ENCODE data around the gene TMEM266.

Gene TMEM266

DNA sequence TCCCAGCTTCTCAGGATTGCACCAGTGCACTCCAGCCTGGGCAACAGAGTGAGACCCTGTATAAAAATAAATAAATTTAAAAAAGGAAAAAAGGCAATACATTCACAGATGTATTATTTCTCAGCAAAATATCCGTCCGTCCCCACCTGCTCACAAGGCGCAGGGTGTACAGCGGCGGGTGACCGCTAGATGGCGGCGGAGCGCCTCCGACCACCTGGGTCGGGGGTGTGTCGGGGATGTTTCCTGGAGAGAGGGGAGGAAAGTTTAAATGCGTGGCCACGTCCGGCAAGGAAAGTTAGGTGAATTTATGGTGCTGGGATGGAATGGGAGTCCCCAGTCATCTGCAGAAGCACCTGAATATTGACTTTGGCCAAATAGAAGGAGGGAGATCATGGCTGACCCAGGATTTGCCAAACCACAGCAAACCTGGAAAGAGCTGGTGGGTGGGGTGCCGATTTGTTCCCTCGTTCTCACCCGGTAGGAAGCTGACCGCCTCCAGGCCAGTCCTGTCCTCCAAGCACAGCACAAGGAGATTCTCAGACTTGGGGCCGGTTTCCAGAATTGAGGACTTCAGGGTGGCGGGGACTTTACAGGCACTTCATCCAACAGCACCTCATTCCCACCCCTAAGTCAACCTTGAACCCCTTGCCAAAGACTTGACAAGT is 88.3 kb downstream of the TMEM266 start:
- Histone ChIP-seq H3K4me1 (ENCODE audit: control insufficient read depth, insufficient read depth, low read length, poor library complexity, severe bottlenecking) (no peaks in the 10 kb centered on the region), H3K9me3 (ENCODE audit: control insufficient read depth, low read length) (no peaks in the 10 kb centered on the region), H3K4me3 (ENCODE audit: insufficient read depth, low read depth, low read length, poor library complexity, severe bottlenecking) (no peak overlapping the region), H3K27ac (ENCODE audit: insufficient read depth, low read length, poor library complexity, severe bottlenecking) (no peak overlapping the region), H3K36me3 (ENCODE audit: control insufficient read depth, insufficient read depth, low read length) (no peaks in the 10 kb centered on the region), H3K27me3 (replicated peaks; ENCODE audit: control insufficient read depth, insufficient read depth, low read length, poor library complexity, severe bottlenecking) (peaks cover 5% of the 10 kb centered on the region)
- peak; percentile 8 to 27 (median 12) for DNase-seq

DNA sequence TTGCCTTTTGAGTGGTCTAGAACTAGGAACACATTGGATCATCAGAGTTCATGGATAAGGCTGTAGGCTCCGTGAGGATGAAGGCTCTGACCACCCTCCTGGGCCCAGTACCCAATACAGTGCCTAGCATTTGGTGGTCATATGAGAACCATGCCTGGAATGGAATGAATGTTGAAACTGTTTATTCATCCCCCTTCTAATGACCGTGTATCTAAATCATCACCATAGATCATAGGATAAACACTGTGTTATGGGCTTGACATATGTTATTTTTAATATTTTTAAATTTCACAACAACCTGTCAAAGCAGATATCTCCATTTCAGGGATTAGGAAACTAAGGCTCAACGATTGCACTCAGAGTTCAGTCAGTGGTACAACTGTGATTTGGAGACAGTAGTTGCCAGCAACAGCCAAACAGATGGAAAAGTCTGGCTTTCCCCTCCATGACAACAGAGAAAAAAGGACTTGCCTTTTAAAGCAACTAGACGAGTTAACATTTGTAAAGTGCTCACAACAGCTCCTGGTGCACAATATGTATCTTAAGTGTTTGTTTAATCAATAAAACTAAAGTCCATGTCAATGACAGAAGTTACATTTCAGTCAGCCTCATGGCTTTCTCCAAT is 89.6 kb downstream of the TMEM266 start:
- no peak for DNase-seq
- Histone ChIP-seq H3K4me1 (ENCODE audit: control insufficient read depth, insufficient read depth, low read length, poor library complexity, severe bottlenecking) (no peaks in the 10 kb centered on the region), H3K4me3 (ENCODE audit: insufficient read depth, low read depth, low read length, poor library complexity, severe bottlenecking) (no peak overlapping the region), H3K27me3 (replicated peaks; ENCODE audit: control insufficient read depth, insufficient read depth, low read length, poor library complexity, severe bottlenecking) (peaks cover 5% of the 10 kb centered on the region), H3K27ac (ENCODE audit: insufficient read depth, low read length, poor library complexity, severe bottlenecking) (no peak overlapping the region), H3K36me3 (ENCODE audit: control insufficient read depth, insufficient read depth, low read length) (no peaks in the 10 kb centered on the region), H3K9me3 (ENCODE audit: control insufficient read depth, low read length) (no peaks in the 10 kb centered on the region)

DNA sequence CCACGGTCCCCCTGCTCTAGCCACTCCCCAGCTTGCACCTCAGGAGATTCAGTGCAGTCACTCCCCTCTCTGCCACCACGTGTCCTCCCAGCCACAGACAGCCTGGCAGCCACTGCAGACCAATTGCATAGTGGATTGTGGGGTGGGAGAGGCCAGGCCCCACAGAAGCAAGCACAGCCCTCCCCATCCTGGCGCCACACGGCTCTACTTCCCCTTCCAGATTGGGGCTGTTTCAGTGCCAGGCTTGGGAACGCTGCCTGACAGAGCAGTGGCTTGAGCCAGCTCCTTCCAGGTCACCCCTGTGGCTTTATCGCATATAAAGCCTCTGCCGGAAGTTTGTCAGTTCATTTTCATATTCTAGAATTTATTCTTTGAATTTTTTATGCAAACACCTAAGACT is 90.7 kb downstream of the TMEM266 start:
- Histone ChIP-seq H3K27ac (ENCODE audit: insufficient read depth, low read length, poor library complexity, severe bottlenecking) (no peak overlapping the region), H3K4me3 (ENCODE audit: insufficient read depth, low read depth, low read length, poor library complexity, severe bottlenecking) (no peak overlapping the region), H3K36me3 (ENCODE audit: control insufficient read depth, insufficient read depth, low read length) (no peaks in the 10 kb centered on the region), H3K4me1 (ENCODE audit: control insufficient read depth, insufficient read depth, low read length, poor library complexity, severe bottlenecking) (no peaks in the 10 kb centered on the region), H3K9me3 (ENCODE audit: control insufficient read depth, low read length) (no peaks in the 10 kb centered on the region), H3K27me3 (replicated peaks; ENCODE audit: control insufficient read depth, insufficient read depth, low read length, poor library complexity, severe bottlenecking) (peaks cover 5% of the 10 kb centered on the region)
- DNase-seq: no peak

DNA sequence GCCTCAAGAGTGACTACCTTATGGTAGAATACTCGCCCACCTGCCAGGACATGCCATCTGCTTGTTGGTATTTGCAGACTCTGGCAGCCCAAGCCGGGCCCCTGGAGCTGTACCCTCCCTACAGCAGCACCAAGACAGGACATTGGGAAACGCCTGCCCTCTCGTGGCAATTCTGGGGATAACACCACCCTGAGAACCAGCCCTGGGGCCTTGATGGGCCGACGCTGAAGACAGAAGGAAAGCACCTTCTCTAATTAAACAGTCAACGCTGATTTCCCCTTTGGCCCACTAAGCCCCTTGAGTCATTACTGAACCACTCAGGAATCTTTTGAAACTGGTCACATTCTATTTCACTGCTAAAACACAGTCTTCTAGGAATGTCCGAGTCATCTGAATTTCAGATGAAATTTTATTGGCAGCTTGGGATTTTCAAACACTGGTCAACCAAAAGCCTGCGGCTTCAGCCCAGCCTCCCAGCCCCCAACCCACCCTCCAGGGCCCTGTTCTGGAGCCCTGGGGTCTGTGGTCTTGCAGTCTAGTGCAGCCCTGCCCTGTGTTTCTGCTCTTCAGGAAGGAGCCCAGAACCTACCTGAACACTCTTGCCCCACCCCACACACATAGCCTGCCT is 91.3 kb downstream of the TMEM266 start:
- Histone ChIP-seq H3K27me3 (replicated peaks; ENCODE audit: control insufficient read depth, insufficient read depth, low read length, poor library complexity, severe bottlenecking) (peaks cover 5% of the 10 kb centered on the region), H3K36me3 (ENCODE audit: control insufficient read depth, insufficient read depth, low read length) (no peaks in the 10 kb centered on the region), H3K4me3 (ENCODE audit: insufficient read depth, low read depth, low read length, poor library complexity, severe bottlenecking) (no peak overlapping the region), H3K9me3 (ENCODE audit: control insufficient read depth, low read length) (no peaks in the 10 kb centered on the region), H3K4me1 (ENCODE audit: control insufficient read depth, insufficient read depth, low read length, poor library complexity, severe bottlenecking) (no peaks in the 10 kb centered on the region), H3K27ac (ENCODE audit: insufficient read depth, low read length, poor library complexity, severe bottlenecking) (no peak overlapping the region)
- peak; percentile 20 to 50 (median 41) for DNase-seq

DNA sequence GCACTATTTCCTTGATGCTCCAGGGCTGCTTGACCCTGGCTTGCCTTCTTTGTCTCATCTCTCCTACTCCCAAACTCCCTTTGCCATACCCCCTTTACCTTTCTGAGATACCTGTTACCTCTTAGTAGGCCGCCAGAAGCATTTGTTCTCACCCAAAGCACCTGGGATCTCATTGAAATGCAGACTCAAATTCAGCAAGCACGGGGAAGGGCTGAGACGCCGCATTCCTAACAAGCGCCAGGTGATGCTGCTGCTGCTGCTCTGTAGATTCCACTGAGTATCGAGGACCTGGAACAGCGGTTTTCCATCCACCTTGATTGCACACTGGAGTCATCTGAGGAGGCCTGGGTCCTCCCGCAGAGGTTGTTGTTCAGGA is 91.8 kb downstream of the TMEM266 start:
- Histone ChIP-seq H3K4me3 (ENCODE audit: insufficient read depth, low read depth, low read length, poor library complexity, severe bottlenecking) (no peak overlapping the region), H3K9me3 (ENCODE audit: control insufficient read depth, low read length) (no peaks in the 10 kb centered on the region), H3K4me1 (ENCODE audit: control insufficient read depth, insufficient read depth, low read length, poor library complexity, severe bottlenecking) (no peaks in the 10 kb centered on the region), H3K36me3 (ENCODE audit: control insufficient read depth, insufficient read depth, low read length) (no peaks in the 10 kb centered on the region), H3K27me3 (replicated peaks; ENCODE audit: control insufficient read depth, insufficient read depth, low read length, poor library complexity, severe bottlenecking) (peaks cover 5% of the 10 kb centered on the region), H3K27ac (ENCODE audit: insufficient read depth, low read length, poor library complexity, severe bottlenecking) (no peak overlapping the region)
- no peak for DNase-seq

DNA sequence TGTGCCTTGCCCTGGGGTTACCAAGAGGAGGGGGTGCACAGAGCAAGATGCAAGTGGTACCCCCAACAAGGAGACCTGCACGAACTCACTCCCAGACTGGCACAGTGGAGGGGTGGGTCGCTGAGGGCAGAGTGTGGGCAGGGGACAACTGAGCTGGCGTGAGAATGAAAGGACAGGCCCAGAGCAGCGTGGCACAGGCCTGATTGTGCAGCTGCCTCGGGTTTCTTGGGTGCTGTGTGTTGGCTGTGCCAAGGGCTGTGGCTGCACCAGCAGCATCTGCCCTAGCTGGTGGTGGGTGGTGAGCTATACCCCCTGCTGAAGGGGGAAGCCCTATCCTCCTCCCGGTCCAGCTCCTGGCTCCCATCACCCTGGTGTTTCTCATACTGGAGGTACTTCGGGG is 92.4 kb downstream of the TMEM266 start:
- H3K4me1 ChIP-seq (ENCODE audit: control insufficient read depth, insufficient read depth, low read length, poor library complexity, severe bottlenecking): no peaks in the 10 kb centered on the region
- no peak for DNase-seq
- H3K27ac ChIP-seq (ENCODE audit: insufficient read depth, low read length, poor library complexity, severe bottlenecking): no peak overlapping the region
- no peaks in the 10 kb centered on the region for H3K9me3 ChIP-seq (ENCODE audit: control insufficient read depth, low read length)
- H3K27me3 ChIP-seq (replicated peaks; ENCODE audit: control insufficient read depth, insufficient read depth, low read length, poor library complexity, severe bottlenecking): no peaks in the 10 kb centered on the region
- H3K36me3 ChIP-seq (ENCODE audit: control insufficient read depth, insufficient read depth, low read length): no peaks in the 10 kb centered on the region
- no peak overlapping the region for H3K4me3 ChIP-seq (ENCODE audit: insufficient read depth, low read depth, low read length, poor library complexity, severe bottlenecking)

DNA sequence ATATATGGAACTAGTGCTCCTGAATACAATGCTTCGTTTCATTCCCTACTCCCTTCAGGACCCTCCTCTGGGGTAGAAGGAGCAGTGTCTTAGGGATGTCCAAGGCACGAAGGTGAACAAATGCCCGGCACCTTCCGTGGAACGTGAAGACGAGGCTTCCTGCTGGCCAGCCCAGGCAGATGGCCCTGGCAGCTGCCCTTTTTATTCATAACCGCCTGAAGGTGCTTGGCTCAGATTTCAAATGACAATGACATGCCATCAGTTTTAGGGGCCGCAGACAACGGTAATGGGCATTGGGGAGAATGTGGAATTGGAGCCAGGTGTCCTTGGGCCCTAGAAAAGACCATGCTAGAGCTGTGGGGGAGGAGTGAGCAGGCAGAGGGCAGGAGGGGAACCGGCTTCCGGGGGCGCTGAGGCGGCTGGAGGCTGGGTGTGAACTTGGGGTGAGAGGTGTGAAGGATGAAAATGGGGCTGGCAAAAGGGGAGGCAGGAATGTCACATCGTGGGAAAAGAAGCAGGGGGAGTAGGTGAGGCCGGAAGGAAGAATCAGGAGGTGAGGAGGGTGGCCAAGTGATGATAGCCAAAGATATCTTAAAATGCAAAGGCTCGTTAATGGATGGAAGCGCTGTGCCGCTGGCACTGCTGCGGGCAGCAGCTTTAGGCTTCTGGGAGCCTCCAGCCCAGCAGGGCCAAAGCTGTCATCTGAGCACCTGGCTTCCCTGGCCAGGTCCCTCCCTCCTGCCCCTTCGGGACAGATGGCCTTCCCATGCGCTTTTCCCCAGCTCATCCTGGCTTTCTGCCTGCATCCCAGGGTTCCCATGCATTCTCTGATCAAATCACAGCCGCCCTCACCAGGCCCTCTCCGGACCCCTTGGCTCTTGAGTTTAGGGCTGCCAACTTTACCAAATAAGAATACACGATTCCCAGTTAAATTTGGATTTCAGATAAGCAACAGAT is 93.7 kb downstream of the TMEM266 start:
- no peak overlapping the region for H3K27ac ChIP-seq (ENCODE audit: insufficient read depth, low read length, poor library complexity, severe bottlenecking)
- H3K4me1 ChIP-seq (ENCODE audit: control insufficient read depth, insufficient read depth, low read length, poor library complexity, severe bottlenecking): no peaks in the 10 kb centered on the region
- no peaks in the 10 kb centered on the region for H3K27me3 ChIP-seq (replicated peaks; ENCODE audit: control insufficient read depth, insufficient read depth, low read length, poor library complexity, severe bottlenecking)
- H3K36me3 ChIP-seq (ENCODE audit: control insufficient read depth, insufficient read depth, low read length): no peaks in the 10 kb centered on the region
- H3K9me3 ChIP-seq (ENCODE audit: control insufficient read depth, low read length): no peaks in the 10 kb centered on the region
- DNase-seq: no peak
- no peak overlapping the region for H3K4me3 ChIP-seq (ENCODE audit: insufficient read depth, low read depth, low read length, poor library complexity, severe bottlenecking)

DNA sequence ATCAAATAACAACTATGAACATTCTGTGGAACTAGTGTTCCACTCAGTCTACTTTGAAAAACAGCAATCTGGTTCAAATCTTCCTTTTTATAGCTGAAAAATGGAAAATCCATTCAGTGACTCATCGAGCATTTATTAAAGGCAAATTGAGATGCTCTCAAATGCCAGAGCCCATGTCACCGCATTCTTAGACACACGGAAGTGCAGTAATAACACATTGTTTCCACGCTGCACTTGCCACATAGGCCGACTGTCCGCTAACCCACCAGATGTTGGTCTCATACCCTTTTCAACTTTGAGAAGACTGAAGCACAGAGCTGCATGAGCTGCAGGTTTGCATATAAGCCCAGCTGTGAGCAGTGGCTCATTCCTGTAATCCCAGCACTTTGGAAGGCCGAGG is 95.9 kb downstream of the TMEM266 start:
- Histone ChIP-seq H3K4me1 (ENCODE audit: control insufficient read depth, insufficient read depth, low read length, poor library complexity, severe bottlenecking) (no peaks in the 10 kb centered on the region), H3K36me3 (ENCODE audit: control insufficient read depth, insufficient read depth, low read length) (no peaks in the 10 kb centered on the region), H3K27me3 (replicated peaks; ENCODE audit: control insufficient read depth, insufficient read depth, low read length, poor library complexity, severe bottlenecking) (no peaks in the 10 kb centered on the region), H3K9me3 (ENCODE audit: control insufficient read depth, low read length) (no peaks in the 10 kb centered on the region), H3K27ac (ENCODE audit: insufficient read depth, low read length, poor library complexity, severe bottlenecking) (no peak overlapping the region), H3K4me3 (ENCODE audit: insufficient read depth, low read depth, low read length, poor library complexity, severe bottlenecking) (no peak overlapping the region)
- no peak for DNase-seq

DNA sequence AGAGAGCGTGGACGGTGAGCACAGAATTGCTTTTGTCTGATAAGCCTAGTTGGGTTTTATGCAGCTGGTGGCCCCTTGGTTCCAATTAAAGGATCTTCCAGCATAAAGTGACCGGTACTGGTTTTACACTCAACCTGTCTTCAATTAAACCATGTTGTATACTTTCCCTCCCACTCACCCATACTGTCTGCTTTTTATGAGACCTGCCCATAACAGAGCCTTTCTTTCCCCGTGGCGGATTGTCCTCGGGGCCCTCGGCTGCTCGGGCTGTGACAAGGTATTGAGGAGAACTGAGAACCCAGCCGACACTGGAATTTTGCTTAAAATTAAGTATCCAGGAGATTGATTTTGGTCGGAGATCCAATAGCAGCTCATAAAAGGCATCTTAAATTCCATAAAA is 98.4 kb downstream of the TMEM266 start:
- no peaks in the 10 kb centered on the region for H3K4me1 ChIP-seq (ENCODE audit: control insufficient read depth, insufficient read depth, low read length, poor library complexity, severe bottlenecking)
- H3K4me3 ChIP-seq (ENCODE audit: insufficient read depth, low read depth, low read length, poor library complexity, severe bottlenecking): no peak overlapping the region
- no peaks in the 10 kb centered on the region for H3K27me3 ChIP-seq (replicated peaks; ENCODE audit: control insufficient read depth, insufficient read depth, low read length, poor library complexity, severe bottlenecking)
- H3K9me3 ChIP-seq (ENCODE audit: control insufficient read depth, low read length): no peaks in the 10 kb centered on the region
- no peak overlapping the region for H3K27ac ChIP-seq (ENCODE audit: insufficient read depth, low read length, poor library complexity, severe bottlenecking)
- no peaks in the 10 kb centered on the region for H3K36me3 ChIP-seq (ENCODE audit: control insufficient read depth, insufficient read depth, low read length)
- no peak for DNase-seq

Data from effector memory CD4-positive, alpha-beta T cell (primary cell).